ENCODE measurements around the gene CCBE1. TPM values are rescaled to one million over a fixed set of nuclear protein-coding genes. Genes with fewer than 3 reads are reported as not detected.

Gene CCBE1
- total and polyA plus RNA-seq, 9 of the 15 experiments (the other 6 are each of a cell fraction or from before 2014, with no cell fraction given), result 0.20 TPM; not detected in 8

GRCh38 chr18:59546188-59546587, 151.0 kb downstream of the CCBE1 start (continued):
- TF ChIP-seq, protein P1, sequence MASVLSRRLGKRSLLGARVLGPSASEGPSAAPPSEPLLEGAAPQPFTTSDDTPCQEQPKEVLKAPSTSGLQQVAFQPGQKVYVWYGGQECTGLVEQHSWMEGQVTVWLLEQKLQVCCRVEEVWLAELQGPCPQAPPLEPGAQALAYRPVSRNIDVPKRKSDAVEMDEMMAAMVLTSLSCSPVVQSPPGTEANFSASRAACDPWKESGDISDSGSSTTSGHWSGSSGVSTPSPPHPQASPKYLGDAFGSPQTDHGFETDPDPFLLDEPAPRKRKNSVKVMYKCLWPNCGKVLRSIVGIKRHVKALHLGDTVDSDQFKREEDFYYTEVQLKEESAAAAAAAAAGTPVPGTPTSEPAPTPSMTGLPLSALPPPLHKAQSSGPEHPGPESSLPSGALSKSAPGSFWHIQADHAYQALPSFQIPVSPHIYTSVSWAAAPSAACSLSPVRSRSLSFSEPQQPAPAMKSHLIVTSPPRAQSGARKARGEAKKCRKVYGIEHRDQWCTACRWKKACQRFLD (CRISPR knock-in tag; IDR thresholded peaks at IDR 0.05), result peak; percentile 29; the same call in 1 of the 2 replicates
- TF ChIP-seq, protein P2, sequence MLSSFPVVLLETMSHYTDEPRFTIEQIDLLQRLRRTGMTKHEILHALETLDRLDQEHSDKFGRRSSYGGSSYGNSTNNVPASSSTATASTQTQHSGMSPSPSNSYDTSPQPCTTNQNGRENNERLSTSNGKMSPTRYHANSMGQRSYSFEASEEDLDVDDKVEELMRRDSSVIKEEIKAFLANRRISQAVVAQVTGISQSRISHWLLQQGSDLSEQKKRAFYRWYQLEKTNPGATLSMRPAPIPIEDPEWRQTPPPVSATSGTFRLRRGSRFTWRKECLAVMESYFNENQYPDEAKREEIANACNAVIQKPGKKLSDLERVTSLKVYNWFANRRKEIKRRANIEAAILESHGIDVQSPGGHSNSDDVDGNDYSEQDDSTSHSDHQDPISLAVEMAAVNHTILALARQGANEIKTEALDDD (IDR thresholded peaks at IDR 0.05), result peak; percentile 39; the same call in 1 of the 2 replicates
- TF ChIP-seq ZBTB7A (IDR thresholded peaks at IDR 0.05; ENCODE audit: borderline replicate concordance, control insufficient read depth, low read depth, low read length), result peak; percentile 55; the same call in 1 of the 2 replicates
- no peak for TF ChIP-seq ZKSCAN1 (IDR thresholded peaks at IDR 0.05; ENCODE audit: low read depth, low read length)
- TF ChIP-seq EP300 (IDR thresholded peaks at IDR 0.05; ENCODE audit: low read length), result peak; percentile 57; the same call in 1 of the 2 replicates
- TF ChIP-seq JUND (IDR thresholded peaks at IDR 0.05; ENCODE audit: borderline replicate concordance, low read depth, low read length), result peak; percentile 90
- peak; percentile 77; the same call in 2 of the 3 replicates for TF ChIP-seq JUND (tag; IDR thresholded peaks at IDR 0.05; ENCODE audit: borderline replicate concordance, low read depth, low read length)
- no peak for TF ChIP-seq SREBF1 (IDR thresholded peaks at IDR 0.05; ENCODE audit: borderline replicate concordance, low read depth, low read length)
- no peak for TF ChIP-seq ZNF121 (CRISPR knock-in tag; conservative IDR thresholded peaks at IDR 0.05)
- peak; percentile 49; the same call in 1 of the 2 replicates for TF ChIP-seq TCF3 (CRISPR knock-in tag; IDR thresholded peaks at IDR 0.05)
- TF ChIP-seq, protein P3, sequence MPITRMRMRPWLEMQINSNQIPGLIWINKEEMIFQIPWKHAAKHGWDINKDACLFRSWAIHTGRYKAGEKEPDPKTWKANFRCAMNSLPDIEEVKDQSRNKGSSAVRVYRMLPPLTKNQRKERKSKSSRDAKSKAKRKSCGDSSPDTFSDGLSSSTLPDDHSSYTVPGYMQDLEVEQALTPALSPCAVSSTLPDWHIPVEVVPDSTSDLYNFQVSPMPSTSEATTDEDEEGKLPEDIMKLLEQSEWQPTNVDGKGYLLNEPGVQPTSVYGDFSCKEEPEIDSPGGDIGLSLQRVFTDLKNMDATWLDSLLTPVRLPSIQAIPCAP (CRISPR knock-in tag; IDR thresholded peaks at IDR 0.05; ENCODE audit: borderline replicate concordance), result no peak
- TF ChIP-seq JUN (IDR thresholded peaks at IDR 0.05; ENCODE audit: borderline replicate concordance, low read depth, low read length), result peak; percentile 84
- no peak for TF ChIP-seq JUN (CRISPR knock-in tag; IDR thresholded peaks at IDR 0.05; ENCODE audit: borderline replicate concordance)
- peak; percentile 84 for TF ChIP-seq DPF2 (IDR thresholded peaks at IDR 0.05)
- TF ChIP-seq ZNF232 (CRISPR knock-in tag; IDR thresholded peaks at IDR 0.05), result no peak
- TF ChIP-seq ERF (CRISPR knock-in tag; IDR thresholded peaks at IDR 0.05), result no peak
- TF ChIP-seq NCOA6 (IDR thresholded peaks at IDR 0.05), result no peak
- peak; percentile 72; the same call in 1 of the 2 replicates for TF ChIP-seq SMARCC2 (IDR thresholded peaks at IDR 0.05; ENCODE audit: low read depth)
- no peak for TF ChIP-seq DLX4 (CRISPR knock-in tag; IDR thresholded peaks at IDR 0.05)
- TF ChIP-seq TAF15 (IDR thresholded peaks at IDR 0.05; ENCODE audit: low read depth, low read length), result no peak
- TF ChIP-seq, protein P4, sequence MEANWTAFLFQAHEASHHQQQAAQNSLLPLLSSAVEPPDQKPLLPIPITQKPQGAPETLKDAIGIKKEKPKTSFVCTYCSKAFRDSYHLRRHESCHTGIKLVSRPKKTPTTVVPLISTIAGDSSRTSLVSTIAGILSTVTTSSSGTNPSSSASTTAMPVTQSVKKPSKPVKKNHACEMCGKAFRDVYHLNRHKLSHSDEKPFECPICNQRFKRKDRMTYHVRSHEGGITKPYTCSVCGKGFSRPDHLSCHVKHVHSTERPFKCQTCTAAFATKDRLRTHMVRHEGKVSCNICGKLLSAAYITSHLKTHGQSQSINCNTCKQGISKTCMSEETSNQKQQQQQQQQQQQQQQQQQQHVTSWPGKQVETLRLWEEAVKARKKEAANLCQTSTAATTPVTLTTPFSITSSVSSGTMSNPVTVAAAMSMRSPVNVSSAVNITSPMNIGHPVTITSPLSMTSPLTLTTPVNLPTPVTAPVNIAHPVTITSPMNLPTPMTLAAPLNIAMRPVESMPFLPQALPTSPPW (CRISPR knock-in tag; IDR thresholded peaks at IDR 0.05), result peak; percentile 30; the same call in 1 of the 2 replicates
- 0 out of 4 replicates have a peak, but pooled peaks of 1 of the 2 experiments have one; percentile 40 for TF ChIP-seq TRIM24 (IDR thresholded peaks at IDR 0.05)
- TF ChIP-seq POLR2AphosphoS5 (IDR thresholded peaks at IDR 0.05; ENCODE audit: control insufficient read depth, insufficient read depth, low read depth, low read length), result peak; percentile 59; the same call in 1 of the 2 replicates
- TF ChIP-seq KLF16 (IDR thresholded peaks at IDR 0.05), result 0 out of 2 replicates have a peak, but pooled peaks have one; percentile 20
